GM12873 (cell line): ENCODE measurements around the gene CCDC126.

ENCODE experiments used
- TF ChIP-seq, protein P1 (sequence below): IDR thresholded peaks from 2 replicates; pipeline ENCODE4 v1.5.1; 2012; ENCODE audit warnings: low read depth, mild to moderate bottlenecking, moderate library complexity, low read length, control low read depth; ENCODE audit not compliant: insufficient read depth; ENCODE audit errors: missing control alignments

Gene CCDC126

DNA sequence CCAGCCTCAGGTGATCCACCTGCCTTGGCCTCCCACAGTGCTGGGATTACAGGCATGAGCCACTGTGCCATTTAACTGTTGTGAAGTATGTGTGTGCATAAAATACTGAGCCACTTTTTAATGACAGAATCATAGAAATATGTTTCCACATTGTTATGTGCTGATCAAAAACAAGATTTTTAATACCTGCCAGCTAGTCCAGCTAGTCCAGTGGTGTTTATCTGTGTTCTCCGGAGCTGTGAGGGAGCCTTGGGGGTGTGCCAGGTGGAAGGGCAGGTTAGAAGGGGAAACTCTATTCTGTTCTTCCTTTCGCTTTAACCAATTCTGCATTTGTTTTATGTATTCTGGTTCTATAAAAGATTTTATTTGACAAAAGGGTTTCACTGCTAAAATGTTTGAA is 89.8 kb downstream of the CCDC126 start:
- TF ChIP-seq, protein P1, sequence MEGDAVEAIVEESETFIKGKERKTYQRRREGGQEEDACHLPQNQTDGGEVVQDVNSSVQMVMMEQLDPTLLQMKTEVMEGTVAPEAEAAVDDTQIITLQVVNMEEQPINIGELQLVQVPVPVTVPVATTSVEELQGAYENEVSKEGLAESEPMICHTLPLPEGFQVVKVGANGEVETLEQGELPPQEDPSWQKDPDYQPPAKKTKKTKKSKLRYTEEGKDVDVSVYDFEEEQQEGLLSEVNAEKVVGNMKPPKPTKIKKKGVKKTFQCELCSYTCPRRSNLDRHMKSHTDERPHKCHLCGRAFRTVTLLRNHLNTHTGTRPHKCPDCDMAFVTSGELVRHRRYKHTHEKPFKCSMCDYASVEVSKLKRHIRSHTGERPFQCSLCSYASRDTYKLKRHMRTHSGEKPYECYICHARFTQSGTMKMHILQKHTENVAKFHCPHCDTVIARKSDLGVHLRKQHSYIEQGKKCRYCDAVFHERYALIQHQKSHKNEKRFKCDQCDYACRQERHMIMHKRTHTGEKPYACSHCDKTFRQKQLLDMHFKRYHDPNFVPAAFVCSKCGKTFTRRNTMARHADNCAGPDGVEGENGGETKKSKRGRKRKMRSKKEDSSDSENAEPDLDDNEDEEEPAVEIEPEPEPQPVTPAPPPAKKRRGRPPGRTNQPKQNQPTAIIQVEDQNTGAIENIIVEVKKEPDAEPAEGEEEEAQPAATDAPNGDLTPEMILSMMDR, result no peak

DNA sequence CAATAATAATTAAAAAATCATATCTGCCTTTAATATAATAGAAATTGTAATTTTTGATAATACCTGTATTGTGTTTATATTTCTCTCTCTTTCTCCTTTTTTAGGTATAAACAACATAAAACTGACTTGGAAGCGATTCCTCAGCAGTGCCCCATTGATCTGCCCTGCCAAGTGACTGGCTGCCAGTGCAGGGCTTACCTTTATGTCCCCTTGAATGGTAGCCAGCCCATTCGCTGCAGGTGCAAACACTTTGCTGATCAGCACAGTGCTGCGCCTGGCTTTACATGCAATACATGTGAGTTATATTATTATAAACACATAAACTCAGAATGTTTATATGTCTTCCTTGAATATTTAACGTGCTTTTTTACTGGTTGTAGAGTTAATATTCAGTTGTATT is 92.0 kb downstream of the CCDC126 start:
- TF ChIP-seq, protein P1, result no peak

DNA sequence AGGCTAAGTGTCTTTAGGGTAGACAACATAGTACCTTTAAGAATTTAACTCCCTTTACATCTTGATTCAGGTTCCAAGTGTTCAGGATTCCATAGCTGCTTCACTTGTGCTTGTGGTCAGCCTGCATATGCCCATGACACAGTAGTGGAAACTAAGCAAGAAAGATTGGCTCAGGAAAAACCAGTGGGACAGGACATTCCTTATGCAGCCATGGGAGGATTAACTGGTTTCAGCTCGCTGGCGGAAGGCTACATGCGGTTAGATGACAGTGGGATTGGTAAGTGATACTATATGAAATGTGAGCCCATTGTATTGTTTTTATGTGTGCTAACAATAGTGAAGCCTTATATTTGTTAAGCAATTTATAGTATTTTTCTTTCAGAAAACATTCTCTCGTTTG is 94.1 kb downstream of the CCDC126 start:
- TF ChIP-seq, protein P1, result no peak

DNA sequence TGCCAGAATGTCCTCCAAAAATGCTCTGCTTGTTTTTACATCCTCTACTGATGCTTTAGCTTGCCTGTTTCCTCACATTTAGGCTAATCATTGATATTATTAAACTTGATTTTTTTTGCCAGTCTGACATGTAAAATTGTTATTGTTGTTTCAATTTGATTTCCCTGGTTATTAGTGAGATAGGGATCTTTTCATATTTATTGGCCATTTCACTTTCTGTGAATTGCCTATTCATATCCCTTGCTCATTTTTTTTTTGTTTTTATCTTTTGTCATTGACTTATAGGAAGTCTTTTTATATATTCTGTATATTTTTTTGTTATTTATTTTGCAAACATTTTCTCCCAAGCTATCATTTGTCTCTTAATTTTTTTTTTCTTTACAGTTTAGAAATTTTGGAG is 96.0 kb downstream of the CCDC126 start:
- TF ChIP-seq, protein P1, result no peak
